ENCODE data around the gene SOX6. TPM values are rescaled to one million over a fixed set of nuclear protein-coding genes. Genes with fewer than 3 reads are reported as not detected.

The SOX6 gene
- total and polyA plus RNA-seq, 2 donors (not counting 3 experiments of a cell fraction or from before 2014, with no cell fraction given), result 0.14 to 3.7 TPM

DNA sequence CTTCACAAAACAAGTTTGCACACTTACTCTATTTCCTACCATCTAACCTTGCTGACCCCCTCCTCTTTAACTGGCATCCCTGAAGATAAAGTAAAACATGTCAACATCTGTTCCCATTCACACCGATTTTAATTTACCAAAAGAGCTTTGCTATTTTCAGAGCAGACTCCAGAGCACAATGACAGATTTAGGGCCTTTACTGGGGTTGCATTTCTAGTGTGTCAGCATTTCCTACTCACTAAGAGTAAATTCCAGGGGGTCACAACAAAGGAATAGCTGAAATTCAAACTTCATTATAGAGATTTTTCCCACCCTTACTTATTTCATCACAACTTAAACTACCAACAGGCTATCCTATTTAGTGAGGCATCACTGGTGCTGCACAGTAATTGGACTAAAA is 60.8 kb downstream of the SOX6 start:
- Histone ChIP-seq H3K4me1 (ENCODE audit: control insufficient read depth, extremely low read depth, insufficient read depth, low read length) (no peaks in the 10 kb centered on the region), H3K9me3 (replicated peaks; ENCODE audit: control insufficient read depth, insufficient read depth, low read length) (no peaks in the 10 kb centered on the region), H3K27me3 (ENCODE audit: control insufficient read depth in 2 of 2, insufficient read depth in 2 of 2, low read length in 2 of 2) (no peaks in the 10 kb centered on the region), H3K79me2 (ENCODE audit: control insufficient read depth, insufficient read depth, low read length) (no peaks in the 10 kb centered on the region), H3K27ac (ENCODE audit: insufficient read depth, low read depth, low read length) (no peak overlapping the region), H4K20me1 (replicated peaks; ENCODE audit: control insufficient read depth, extremely low read depth, insufficient read depth, low read length) (no peaks in the 10 kb centered on the region), H2AFZ (ENCODE audit: low read depth, low read length) (no peak overlapping the region), H3K9me1 (replicated peaks; ENCODE audit: control insufficient read depth, extremely low read depth, insufficient read depth, low read length) (no peaks in the 10 kb centered on the region), H3K4me3 (replicated peaks in 1 of 3; ENCODE audit: insufficient read depth in 1 of 3, low read depth in 1 of 3, low read length in 3 of 3) (no peak overlapping the region), H3K4me2 (ENCODE audit: insufficient read depth, low read length) (no peak overlapping the region), H3K36me3 (ENCODE audit: control insufficient read depth in 2 of 2, extremely low read depth in 1 of 2, insufficient read depth in 2 of 2, low read length in 2 of 2) (no peaks in the 10 kb centered on the region), H3K9ac (replicated peaks; ENCODE audit: extremely low read depth, insufficient read depth, low read length) (no peak overlapping the region)
- no TSS peak for BruUV-seq (replicated peaks)
- FAIRE-seq, result no peak
- DNase-seq (ENCODE audit: low read depth, low spot score), result no peak
- POLR2A ChIA-PET, result no interaction called here
- intact Hi-C loops (cut with micrococcal nuclease) (no loop called here), dilution Hi-C loops (cut with MboI; ENCODE audit: extremely low pct_ligation_motif_present, low sequenced_read_pairs) (no loop called here)
- CTCF ChIA-PET, result no interaction called here
- TF ChIP-seq JUN (IDR thresholded peaks at IDR 0.05; ENCODE audit: borderline replicate concordance, insufficient read depth, insufficient read length, low read depth) (no peak), GATA2 (IDR thresholded peaks at IDR 0.05; ENCODE audit: insufficient read depth, insufficient read length, low read depth, low read length) (no peak), MYC (IDR thresholded peaks at IDR 0.05; ENCODE audit: low read depth, low read length) (no peak), FOS (IDR thresholded peaks at IDR 0.05; ENCODE audit: borderline replicate concordance, insufficient read depth, low read length) (no peak), POLR2AphosphoS5 (IDR thresholded peaks at IDR 0.05; ENCODE audit: insufficient read depth, low read depth, low read length) (no peak), EZH2 (IDR thresholded peaks at IDR 0.05; ENCODE audit: borderline replicate concordance, low read depth, low read length, severe bottlenecking) (no peak), POLR2A (IDR thresholded peaks at IDR 0.05; ENCODE audit: low read depth, low read length) (no peak)
- TF ChIP-seq, protein P1, sequence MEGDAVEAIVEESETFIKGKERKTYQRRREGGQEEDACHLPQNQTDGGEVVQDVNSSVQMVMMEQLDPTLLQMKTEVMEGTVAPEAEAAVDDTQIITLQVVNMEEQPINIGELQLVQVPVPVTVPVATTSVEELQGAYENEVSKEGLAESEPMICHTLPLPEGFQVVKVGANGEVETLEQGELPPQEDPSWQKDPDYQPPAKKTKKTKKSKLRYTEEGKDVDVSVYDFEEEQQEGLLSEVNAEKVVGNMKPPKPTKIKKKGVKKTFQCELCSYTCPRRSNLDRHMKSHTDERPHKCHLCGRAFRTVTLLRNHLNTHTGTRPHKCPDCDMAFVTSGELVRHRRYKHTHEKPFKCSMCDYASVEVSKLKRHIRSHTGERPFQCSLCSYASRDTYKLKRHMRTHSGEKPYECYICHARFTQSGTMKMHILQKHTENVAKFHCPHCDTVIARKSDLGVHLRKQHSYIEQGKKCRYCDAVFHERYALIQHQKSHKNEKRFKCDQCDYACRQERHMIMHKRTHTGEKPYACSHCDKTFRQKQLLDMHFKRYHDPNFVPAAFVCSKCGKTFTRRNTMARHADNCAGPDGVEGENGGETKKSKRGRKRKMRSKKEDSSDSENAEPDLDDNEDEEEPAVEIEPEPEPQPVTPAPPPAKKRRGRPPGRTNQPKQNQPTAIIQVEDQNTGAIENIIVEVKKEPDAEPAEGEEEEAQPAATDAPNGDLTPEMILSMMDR (IDR thresholded peaks at IDR 0.05; ENCODE audit: extremely low read depth in 1 of 2, insufficient read depth in 1 of 2, low read depth in 1 of 2, low read length in 2 of 2), result no peak
- TF ChIP-seq, protein P2, sequence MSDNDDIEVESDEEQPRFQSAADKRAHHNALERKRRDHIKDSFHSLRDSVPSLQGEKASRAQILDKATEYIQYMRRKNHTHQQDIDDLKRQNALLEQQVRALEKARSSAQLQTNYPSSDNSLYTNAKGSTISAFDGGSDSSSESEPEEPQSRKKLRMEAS (IDR thresholded peaks at IDR 0.05; ENCODE audit: insufficient read depth, insufficient read length), result no peak
